Mucosa of descending colon (tissue), 3 donors: ENCODE data around the gene MAN1C1. TPM values are rescaled to one million over a fixed set of nuclear protein-coding genes. Genes with fewer than 3 reads are reported as not detected.

Experiments
- ATAC-seq: fragments of 200-7000 bp; cut with Tn5 transposase; one replicate; pipeline ENCODE4 v1.9.1; 2020; ENCODE audit warnings: mild to moderate bottlenecking, moderate library complexity
- DNase-seq, 3 donors: peaks; one replicate each; pipeline ENCODE4 v3.0.0-alpha.2; 2020
- H3K36me3 ChIP-seq: fragments of 200-600 bp; one replicate; pipeline ENCODE4 v1.8.0; 2021; ENCODE audit warnings: low read depth, mild to moderate bottlenecking
- H3K4me1 ChIP-seq: fragments of 200-600 bp; one replicate; pipeline ENCODE4 v1.8.0; 2021; ENCODE audit warnings: low read depth, mild to moderate bottlenecking
- H3K4me3 ChIP-seq: fragments of 200-600 bp; one replicate; pipeline ENCODE4 v1.8.0; 2021; ENCODE audit warnings: mild to moderate bottlenecking
- H3K9me3 ChIP-seq: fragments of 200-600 bp; one replicate; pipeline ENCODE4 v1.8.0; 2021; ENCODE audit warnings: mild to moderate bottlenecking
- CTCF ChIP-seq: fragments of 200-600 bp; IDR thresholded peaks from one replicate; pipeline ENCODE4 v1.8.0; 2022; ENCODE audit warnings: antibody characterized with exemption, mild to moderate bottlenecking
- intact Hi-C, 2 donors: fragments of 100-400 bp; cut with DNase I in 1 of 2; cut with micrococcal nuclease in 1 of 2; formaldehyde crosslinking; loops; one replicate each; pipeline versions ENCODE4 v1.11.0 to v1.11.1; 2022; cut with DNase I, micrococcal nuclease
- total RNA-seq, 3 donors: library from RNA; stranded (reverse); fragmentation: NEBNext Ultra II Directional in 2 of 3; extraction: Animal tissue kit (Norgen Biotek cat#: 25700) in 2 of 3; gene quantifications; one replicate each; pipeline versions ENCODE4 v1.2.1 to v1.2.4, GENCODE V29; 2021 to 2023
- donor health status: DM: no; HTN: no; CAD: no; lungs with moderate emphysema.
- donor health status: DM: no; HTN: no; CAD: no.
- donor health status: DM: no; HTN: yes; CAD: no.

MAN1C1 gene
- total RNA-seq, 3 donors from 2014 or later: 2.5 to 22.0 (median 6.1) TPM

GRCh38 chr1:25609921-25610320 lies 6.7 kb upstream of the MAN1C1 start:
- H3K4me3 ChIP-seq: no peak overlapping the region
- intact Hi-C loops: loop anchor here (5.0 to 10.0 kb wide), 2 partner anchors 185 to 187 kb away; no protein-coding TSS in a partner anchor
- DNase-seq (no peak), ATAC-seq (no peak)
- no peaks in the 10 kb centered on the region for H3K4me1 ChIP-seq
- TF ChIP-seq CTCF: no peak
- H3K9me3 ChIP-seq: no peaks in the 10 kb centered on the region
- H3K36me3 ChIP-seq: no peaks in the 10 kb centered on the region

- intact Hi-C loops: loop anchor here in 1 of 2 donors (10.0 kb wide), 1 partner anchor 184 kb away; no protein-coding TSS in a partner anchor
Observed at GRCh38 chr1:25610822-25611630, 5.6 kb upstream of the MAN1C1 start.

GRCh38 chr1:25611843-25612242 lies 4.7 kb upstream of the MAN1C1 start:
- Histone ChIP-seq H3K36me3 (no peaks in the 10 kb centered on the region), H3K9me3 (no peaks in the 10 kb centered on the region), H3K4me1 (no peaks in the 10 kb centered on the region), H3K4me3 (no peak overlapping the region)
- ATAC-seq (no peak), DNase-seq (no peak)
- no peak for TF ChIP-seq CTCF
- intact Hi-C loops: loop anchor here in 1 of 2 donors (10.0 kb wide), 1 partner anchor 183 kb away; no protein-coding TSS in a partner anchor

More at GRCh38 chr1:25610822-25611630, 5.6 kb upstream of the MAN1C1 start:
- H3K4me3 ChIP-seq: no peak overlapping the region
- no peak for TF ChIP-seq CTCF
- no peaks in the 10 kb centered on the region for H3K9me3 ChIP-seq
- DNase-seq (no peak), ATAC-seq (no peak)
- H3K4me1 ChIP-seq: no peaks in the 10 kb centered on the region
- no peaks in the 10 kb centered on the region for H3K36me3 ChIP-seq

DNA sequence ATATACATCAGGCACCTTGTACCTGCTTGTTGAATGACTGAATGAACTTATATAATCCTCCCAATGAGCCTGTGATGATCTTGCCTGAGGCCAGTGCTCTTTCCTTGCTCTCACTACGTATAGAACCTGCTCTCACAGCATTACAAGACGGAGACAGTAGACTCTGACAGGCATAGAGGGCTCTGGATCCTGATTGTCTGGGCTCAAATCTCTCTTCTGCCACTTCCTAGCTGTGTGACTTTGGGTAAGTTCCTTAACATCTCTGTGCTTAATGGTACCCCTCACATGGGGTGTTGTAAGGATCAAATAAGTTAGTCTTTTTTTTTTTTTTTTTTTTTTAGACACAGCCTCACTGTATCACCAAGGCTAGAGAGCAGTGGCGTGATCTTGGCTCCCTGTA lies 4.2 kb upstream of the MAN1C1 start:
- no peak for TF ChIP-seq CTCF
- Histone ChIP-seq H3K4me1 (peaks cover under 1% of the 10 kb centered on the region), H3K36me3 (no peaks in the 10 kb centered on the region), H3K9me3 (no peaks in the 10 kb centered on the region), H3K4me3 (no peak overlapping the region)
- no peak for ATAC-seq
- intact Hi-C loops: loop anchor here in 1 of 2 donors (10.0 kb wide), 1 partner anchor 182 kb away; no protein-coding TSS in a partner anchor
- no peak for DNase-seq

- no peak for DNase-seq
- intact Hi-C loops: loop anchor here in 1 of 2 donors (10.0 kb wide), 1 partner anchor 182 kb away; no protein-coding TSS in a partner anchor
- no peak for TF ChIP-seq CTCF
- Histone ChIP-seq H3K9me3 (no peaks in the 10 kb centered on the region), H3K4me3 (no peak overlapping the region), H3K4me1 (peaks cover 7% of the 10 kb centered on the region), H3K36me3 (no peaks in the 10 kb centered on the region)
- no peak for ATAC-seq
Observed at GRCh38 chr1:25613091-25613490, 3.5 kb upstream of the MAN1C1 start.
